Type B pancreatic cell (in vitro differentiated cells): ENCODE data around the gene TNFRSF17. TPM values are rescaled to one million over a fixed set of nuclear protein-coding genes. Genes with fewer than 3 reads are reported as not detected.

Experiments
- DNase-seq: peaks from one replicate; pipeline ENCODE4 v3.0.0; 2021; ENCODE audit warnings: mixed read lengths; ENCODE audit not compliant: unreplicated experiment; ENCODE audit errors: extremely low spot score
- H3K27ac Mint-ChIP-seq: 2 replicates; pipeline ENCODE4 v1.8.0; 2021; ENCODE audit warnings: mild to moderate bottlenecking, mixed read lengths
- H3K27me3 Mint-ChIP-seq: 2 replicates; pipeline ENCODE4 v1.8.0; 2021; ENCODE audit warnings: mixed read lengths
- H3K36me3 Mint-ChIP-seq: 2 replicates; pipeline ENCODE4 v1.8.0; 2021; ENCODE audit warnings: mixed read lengths
- H3K4me1 Mint-ChIP-seq: one replicate; pipeline ENCODE4 v1.8.0; 2021; ENCODE audit warnings: mixed read lengths; ENCODE audit not compliant: unreplicated experiment
- H3K4me3 Mint-ChIP-seq: 2 replicates; pipeline ENCODE4 v1.8.0; 2021; ENCODE audit warnings: mild to moderate bottlenecking, mixed read lengths
- H3K9me3 Mint-ChIP-seq: 2 replicates; pipeline ENCODE4 v1.8.0; 2021; ENCODE audit warnings: mixed read lengths
- CTCF ChIP-seq: fragments of 200-600 bp; sonication (generic); conservative IDR thresholded peaks from 2 replicates; pipeline ENCODE4 v1.5.0; 2021; ENCODE audit warnings: antibody characterized with exemption, mild to moderate bottlenecking
- total RNA-seq: library from RNA; stranded (reverse); gene quantifications from 2 replicates; pipeline ENCODE4 v1.2.1, GENCODE V29; 2021; ENCODE audit warnings: low replicate concordance

The TNFRSF17 gene
- total RNA-seq, 1 donor from 2014 or later: not detected

- Mint-ChIP-seq H3K36me3 (no peaks in the 10 kb centered on the region), H3K4me1 (peaks cover 41% of the 10 kb centered on the region), H3K4me3 (peak overlapping the region; percentile 97), H3K9me3 (no peaks in the 10 kb centered on the region), H3K27me3 (no peaks in the 10 kb centered on the region), H3K27ac (peak overlapping the region; percentile 85)
- DNase-seq: no peak
- TF ChIP-seq CTCF: no peak
Measured at GRCh38 chr16:11977376-11978041, 12.5 kb downstream of the TNFRSF17 start.

GRCh38 chr16:11978080-11978479 lies 13.1 kb downstream of the TNFRSF17 start:
- H3K4me1 Mint-ChIP-seq: peaks cover 41% of the 10 kb centered on the region
- H3K27ac Mint-ChIP-seq: peak overlapping the region; percentile 85
- no peaks in the 10 kb centered on the region for H3K36me3 Mint-ChIP-seq
- no peak for TF ChIP-seq CTCF
- peak overlapping the region; percentile 97 for H3K4me3 Mint-ChIP-seq
- H3K27me3 Mint-ChIP-seq: no peaks in the 10 kb centered on the region
- no peak for DNase-seq
- no peaks in the 10 kb centered on the region for H3K9me3 Mint-ChIP-seq

- no peak for DNase-seq
- no peaks in the 10 kb centered on the region for H3K36me3 Mint-ChIP-seq
- no peaks in the 10 kb centered on the region for H3K27me3 Mint-ChIP-seq
- no peak for TF ChIP-seq CTCF
- peaks cover 41% of the 10 kb centered on the region for H3K4me1 Mint-ChIP-seq
- H3K9me3 Mint-ChIP-seq: no peaks in the 10 kb centered on the region
- peak overlapping the region; percentile 97 for H3K4me3 Mint-ChIP-seq
- H3K27ac Mint-ChIP-seq: no peak overlapping the region
Measured at GRCh38 chr16:11979013-11979672, 14.1 kb downstream of the TNFRSF17 start.

GRCh38 chr16:11980136-11980844 lies 15.3 kb downstream of the TNFRSF17 start:
- H3K27me3 Mint-ChIP-seq: no peaks in the 10 kb centered on the region
- H3K4me1 Mint-ChIP-seq: peaks cover 39% of the 10 kb centered on the region
- no peak for DNase-seq
- no peak overlapping the region for H3K27ac Mint-ChIP-seq
- TF ChIP-seq CTCF: no peak
- H3K9me3 Mint-ChIP-seq: no peaks in the 10 kb centered on the region
- no peak overlapping the region for H3K4me3 Mint-ChIP-seq
- no peaks in the 10 kb centered on the region for H3K36me3 Mint-ChIP-seq

- Mint-ChIP-seq H3K4me1 (peaks cover 7% of the 10 kb centered on the region), H3K4me3 (no peak overlapping the region), H3K36me3 (no peaks in the 10 kb centered on the region), H3K9me3 (no peaks in the 10 kb centered on the region), H3K27ac (no peak overlapping the region), H3K27me3 (no peaks in the 10 kb centered on the region)
- no peak for DNase-seq
- TF ChIP-seq CTCF: no peak
Measured at GRCh38 chr16:11985250-11985649, 20.2 kb downstream of the TNFRSF17 start.
